ENCODE measurements around the gene PLEKHA5.
"Not testable (repeated sequence)": the region's sequence is repeated elsewhere in the genome, so short reads cannot be mapped to it uniquely, and the experiment has no call there.

PLEKHA5 gene

DNA sequence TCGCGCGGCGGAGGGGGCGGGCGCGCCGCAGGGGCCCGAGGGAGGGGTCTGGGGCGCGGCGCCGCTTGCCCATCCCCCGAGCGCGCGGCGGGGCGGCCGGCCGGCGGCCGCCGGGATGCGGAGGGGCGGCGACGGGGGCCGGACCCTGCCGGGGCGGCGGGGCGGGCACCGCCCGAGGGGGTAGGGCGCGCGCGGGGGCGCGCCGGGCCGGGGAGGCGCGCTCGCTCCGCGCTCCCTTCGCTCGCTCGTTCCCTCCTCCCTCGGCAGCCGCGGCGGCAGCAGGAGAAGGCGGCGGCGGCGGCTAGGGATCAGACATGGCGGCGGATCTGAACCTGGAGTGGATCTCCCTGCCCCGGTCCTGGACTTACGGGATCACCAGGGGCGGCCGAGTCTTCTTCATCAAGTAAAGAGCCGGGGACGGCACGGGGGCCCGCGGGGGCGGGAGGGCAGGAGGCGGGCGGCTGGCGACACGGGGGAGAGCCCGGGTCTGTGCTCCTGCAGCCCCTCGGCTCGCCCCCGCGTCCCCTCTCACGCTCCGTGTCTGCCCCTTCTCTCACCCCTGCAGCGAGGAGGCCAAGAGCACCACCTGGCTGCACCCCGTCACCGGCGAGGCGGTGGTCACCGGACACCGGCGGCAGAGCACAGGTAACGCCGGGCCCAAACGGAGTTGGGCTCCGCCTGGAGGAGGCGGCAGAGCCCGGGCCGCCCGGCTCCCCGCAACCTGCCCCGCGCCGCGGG is at the start of gene PLEKHA5:
TSS of gene PLEKHA5 (plus strand) at position 248 of the 738 bp plus-strand sequence. CDS start at position 315, 67 bp downstream.
- peak; percentile 47 to 53 for DNase-seq

DNA sequence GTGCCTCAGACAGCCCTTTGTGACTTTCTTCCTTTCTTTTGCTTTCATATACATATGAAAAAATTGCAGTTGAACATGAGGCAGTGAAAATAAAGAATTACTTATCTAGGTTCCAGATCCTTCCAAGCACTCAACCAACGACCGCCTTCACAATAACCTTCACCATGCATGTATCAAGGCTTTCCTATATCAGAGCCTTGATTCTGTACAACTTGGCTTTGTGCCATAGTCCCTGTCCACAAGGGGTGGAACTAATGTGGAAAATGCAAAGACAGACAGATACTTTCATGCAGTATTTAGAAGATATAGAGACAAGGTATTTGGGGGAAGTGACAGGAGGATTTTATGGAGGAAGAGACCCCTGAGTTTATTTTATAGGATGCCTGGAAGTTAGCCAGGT is 48.6 kb upstream of the PLEKHA5 start:
- DNase-seq = no peak

DNA sequence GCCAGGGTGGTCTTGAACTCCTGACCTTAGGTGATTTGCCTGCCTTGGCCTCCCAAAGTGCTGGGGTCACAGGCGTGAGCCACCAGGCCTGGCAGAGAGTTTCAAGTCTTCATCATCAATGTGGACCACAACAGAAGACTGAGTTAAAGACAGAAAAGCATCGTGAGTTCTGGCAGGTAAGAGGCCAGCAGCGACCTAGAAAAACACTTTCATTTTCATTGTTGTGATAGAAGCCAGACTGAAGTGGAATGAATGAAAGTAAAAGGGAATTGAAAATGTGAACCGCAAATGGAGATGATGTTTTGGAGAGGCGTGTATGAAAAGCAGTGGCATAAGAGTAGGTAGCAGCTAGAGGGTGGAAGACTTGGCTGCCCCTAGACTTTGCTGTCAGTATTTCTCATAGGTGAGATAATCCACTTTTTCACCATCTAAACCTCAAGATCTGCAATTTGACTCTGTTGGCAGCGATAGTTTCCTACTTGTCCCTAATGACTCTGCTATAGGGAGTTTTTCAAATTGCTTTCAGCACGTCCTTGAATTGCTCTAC is 47.1 kb upstream of the PLEKHA5 start:
- no peak for DNase-seq

GRCh38 chr12:19084547-19084946 is 45.0 kb upstream of the PLEKHA5 start:
- no peak for DNase-seq

- DNase-seq = no peak
Measured at GRCh38 chr12:19085090-19085489, 44.4 kb upstream of the PLEKHA5 start.

GRCh38 chr12:19088606-19089005 is 40.9 kb upstream of the PLEKHA5 start:
- DNase-seq = no peak

GRCh38 chr12:19092482-19092881 is 37.1 kb upstream of the PLEKHA5 start:
- DNase-seq = not testable (repeated sequence)

- no peak for DNase-seq
Measured at GRCh38 chr12:19093218-19093617, 36.3 kb upstream of the PLEKHA5 start.

DNA sequence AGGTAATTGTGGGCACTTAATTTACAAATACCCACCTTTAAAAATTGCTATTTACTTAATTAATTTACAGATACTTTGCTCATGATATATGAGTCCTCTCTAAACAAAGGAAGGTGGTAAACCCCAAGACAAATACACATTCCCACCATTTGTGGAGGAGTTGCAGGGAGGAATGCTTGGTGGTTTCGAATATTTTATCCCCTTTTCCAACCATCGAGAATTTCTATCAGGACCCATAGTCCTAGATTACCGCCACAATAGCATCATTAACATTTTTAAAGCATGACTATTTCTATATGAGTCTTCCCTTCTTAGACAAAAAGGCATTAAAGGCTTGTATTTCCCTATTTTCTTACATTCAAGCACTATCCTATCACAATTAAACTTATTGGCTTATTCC is 34.2 kb upstream of the PLEKHA5 start:
- DNase-seq = no peak

DNA sequence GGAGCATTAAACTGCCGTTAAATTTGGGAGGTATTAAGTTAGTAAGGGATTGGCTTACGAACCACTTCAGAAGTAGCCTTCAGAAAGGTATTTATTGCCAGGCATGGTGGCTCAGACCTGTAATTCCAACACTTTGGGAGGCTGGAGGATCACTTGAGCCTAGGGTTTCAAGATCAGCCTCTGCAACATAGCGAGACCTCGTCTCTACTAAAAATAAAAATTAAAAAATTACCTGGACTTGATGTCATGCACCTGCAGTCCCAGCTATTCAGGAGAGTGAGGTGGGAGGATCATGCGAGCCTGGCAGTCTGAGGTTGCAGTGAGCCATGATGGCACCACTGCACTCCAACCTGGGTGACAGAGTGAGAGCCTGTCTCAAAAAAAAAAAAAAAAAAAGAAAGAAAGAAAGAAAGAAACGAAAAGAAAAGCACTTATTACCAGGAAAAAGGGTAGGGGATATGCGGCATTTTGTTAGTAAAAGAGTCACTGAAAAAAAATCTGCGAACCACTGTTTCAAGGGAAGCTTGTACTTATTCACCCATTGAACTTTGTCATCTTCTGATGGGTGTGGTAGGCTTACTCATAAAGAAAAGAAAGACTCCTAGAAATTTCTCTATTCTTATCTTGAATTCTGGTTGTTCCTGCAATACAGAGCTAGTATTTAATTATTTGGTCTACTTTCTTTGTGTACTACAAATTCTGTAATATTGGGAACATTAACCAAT is 33.6 kb upstream of the PLEKHA5 start:
- no peak for DNase-seq

- no peak for DNase-seq
Measured at GRCh38 chr12:19105463-19105862, 24.1 kb upstream of the PLEKHA5 start.

DNA sequence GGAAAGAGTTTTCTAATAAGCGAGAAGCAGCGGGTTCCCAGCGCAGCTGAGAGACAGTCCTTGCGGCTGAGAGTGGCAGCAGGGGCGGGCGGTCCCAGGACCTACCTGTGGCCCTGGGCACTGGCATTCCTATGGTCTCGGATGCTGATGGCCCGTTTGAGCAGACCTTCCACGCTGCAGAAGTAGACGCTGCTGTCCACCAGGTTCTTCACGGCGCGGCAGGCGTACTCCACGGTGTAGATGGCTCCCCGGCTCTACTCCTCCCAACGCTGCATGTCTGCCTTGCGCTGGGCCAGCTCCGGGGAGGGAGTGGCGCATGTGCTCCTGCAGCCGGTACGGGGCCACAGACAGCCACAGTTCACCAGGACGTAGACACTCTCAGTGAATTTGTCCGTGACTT is 21.8 kb upstream of the PLEKHA5 start:
- no peak for DNase-seq

GRCh38 chr12:19110221-19110940 is 19.2 kb upstream of the PLEKHA5 start:
- DNase-seq = no peak

DNA sequence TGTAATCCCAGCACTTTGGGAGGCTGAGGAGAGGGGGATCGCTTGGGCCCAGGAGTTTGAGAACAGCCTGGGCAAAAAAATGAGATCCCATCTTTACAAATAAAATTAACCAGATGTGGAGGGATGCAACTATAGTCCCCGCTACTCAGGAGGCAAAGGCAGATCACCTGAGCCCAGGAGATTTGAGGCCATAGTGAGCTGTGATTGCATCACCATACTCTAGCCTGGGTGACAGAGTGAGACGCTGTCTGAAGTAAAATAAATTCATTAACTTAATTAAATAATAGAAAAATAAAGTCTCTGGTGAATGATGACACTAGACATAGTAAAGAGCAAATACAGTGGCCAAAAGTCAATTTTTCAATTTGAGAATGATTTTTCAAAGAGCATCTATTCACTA is 16.1 kb upstream of the PLEKHA5 start:
- no peak for DNase-seq

- no peak for DNase-seq
Measured at GRCh38 chr12:19115285-19115684, 14.2 kb upstream of the PLEKHA5 start.

DNA sequence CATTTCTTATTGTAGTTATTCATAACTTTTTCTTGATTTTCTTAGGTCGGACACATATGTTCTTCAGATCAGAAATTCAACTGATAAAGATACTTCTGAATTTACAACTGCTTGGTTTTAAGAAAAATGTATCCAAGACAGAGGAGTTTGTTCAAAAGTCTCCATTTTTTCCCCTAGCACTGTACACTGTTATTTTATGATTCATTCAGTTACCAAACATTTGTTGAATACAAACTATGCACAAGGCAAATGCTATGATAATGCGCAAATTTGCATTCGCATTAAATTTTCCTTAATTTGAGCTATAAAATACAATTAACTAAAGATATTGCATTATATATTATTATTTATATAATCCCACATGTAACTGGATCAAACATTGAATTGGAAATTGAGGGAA is 10.1 kb upstream of the PLEKHA5 start:
- DNase-seq = no peak

- DNase-seq = no peak
Measured at GRCh38 chr12:19120795-19121194, 8.7 kb upstream of the PLEKHA5 start.

DNA sequence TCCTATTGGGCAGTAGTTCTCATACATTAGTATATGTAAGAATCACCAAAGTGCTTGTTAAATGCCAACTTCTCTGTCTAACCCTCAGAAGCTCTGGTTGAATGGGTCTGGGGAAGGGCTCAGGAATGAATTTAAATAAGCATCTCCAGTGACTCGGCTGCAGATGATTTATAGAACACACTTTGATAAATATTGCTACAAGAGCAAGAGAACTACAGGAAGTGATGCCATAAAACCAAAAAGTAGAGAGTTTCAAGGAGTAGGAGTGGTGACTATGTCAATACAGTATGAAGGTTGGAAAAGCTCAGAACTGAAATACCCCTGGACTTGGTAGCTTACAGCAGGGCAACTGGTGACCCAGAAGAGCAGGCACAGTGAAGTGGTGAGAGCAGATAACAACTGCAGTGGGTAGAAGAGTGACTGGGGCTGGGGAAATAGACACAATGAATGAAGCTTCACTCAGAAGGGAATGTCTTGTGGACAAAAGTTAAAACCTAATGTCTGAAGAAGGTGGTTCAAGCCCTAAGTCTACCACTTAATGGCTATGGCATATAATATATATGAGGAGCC is 8.0 kb upstream of the PLEKHA5 start:
- no peak for DNase-seq

GRCh38 chr12:19125325-19125724 is 4.2 kb upstream of the PLEKHA5 start:
- no peak for DNase-seq

DNA sequence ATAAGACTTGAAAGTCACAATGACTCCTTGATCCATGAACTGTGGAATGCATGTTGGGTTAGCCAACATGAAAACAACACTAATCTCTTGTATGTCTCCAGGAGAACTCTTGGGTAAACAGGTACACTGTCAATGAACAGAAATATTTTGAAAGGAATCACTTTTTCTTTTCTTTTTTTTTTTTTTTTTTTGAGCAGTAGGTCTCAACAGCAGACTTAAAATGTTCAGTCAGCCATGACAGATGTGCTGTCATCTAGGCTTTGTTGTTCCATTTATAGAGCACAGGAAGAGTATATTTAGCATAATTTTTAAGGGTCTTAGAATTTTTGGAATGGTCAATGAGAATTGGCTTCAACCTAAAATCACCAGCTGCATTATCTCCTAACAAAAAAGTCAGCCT is 2.3 kb upstream of the PLEKHA5 start:
- DNase-seq = no peak

DNA sequence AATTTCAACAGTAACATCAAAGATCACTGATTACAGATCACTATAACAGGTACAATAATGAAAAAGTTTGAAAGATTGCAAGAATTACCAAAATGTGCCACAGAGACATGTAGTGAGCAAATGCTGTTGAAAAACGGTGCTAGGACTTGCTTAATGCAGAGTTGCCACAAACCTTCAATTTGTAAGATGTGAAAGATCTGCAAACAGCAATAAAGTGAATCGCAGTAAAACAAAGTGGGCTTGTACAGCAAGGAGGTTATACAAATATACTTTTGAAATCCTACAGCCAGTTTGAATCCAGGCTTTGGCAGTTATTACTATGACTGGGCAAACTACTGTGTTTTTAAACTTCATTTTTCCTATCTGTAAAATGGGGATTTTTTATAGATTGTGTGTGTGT is 1.0 kb upstream of the PLEKHA5 start:
- DNase-seq = no peak

GRCh38 chr12:19129122-19129485 is 429 bp upstream of the PLEKHA5 start:
- peak in 1 of 2 donors; percentile 42 for DNase-seq

Data from hippocampal formation (tissue), 2 donors.